ENCODE results near the gene RGS13. TPM values are rescaled to one million over a fixed set of nuclear protein-coding genes. Genes with fewer than 3 reads are reported as not detected.

RGS13 gene, protein sequence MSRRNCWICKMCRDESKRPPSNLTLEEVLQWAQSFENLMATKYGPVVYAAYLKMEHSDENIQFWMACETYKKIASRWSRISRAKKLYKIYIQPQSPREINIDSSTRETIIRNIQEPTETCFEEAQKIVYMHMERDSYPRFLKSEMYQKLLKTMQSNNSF
- not detected for total RNA-seq

DNA sequence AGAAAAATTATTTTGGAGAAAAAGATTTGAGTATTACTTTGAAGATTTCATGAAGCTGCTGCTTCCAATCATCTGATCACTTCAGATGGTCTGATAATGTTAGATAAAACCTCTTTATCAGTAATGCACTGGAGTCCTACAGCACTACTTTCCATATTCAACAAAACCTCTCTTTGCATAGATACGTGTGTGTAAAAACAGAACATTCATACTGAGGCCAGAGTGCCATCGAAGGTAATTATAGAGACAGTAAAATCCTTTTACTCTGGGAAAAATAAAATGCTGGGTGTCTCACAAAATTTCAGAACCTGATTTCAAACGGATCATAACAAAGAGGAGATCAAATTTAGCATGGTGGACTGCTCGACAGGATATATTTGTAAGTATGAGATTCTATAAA, at the start of gene RGS13:
Gene RGS13 (plus strand): TSS at position 209 of the 400 bp plus-strand sequence. CDS start 8,188 bp downstream, outside the sequence.

Other genes with a start within 250 kb of the RGS13 start
- 12.6 TPM for gene RGS1, start 60.4 kb upstream of the RGS13 start, total RNA-seq
- gene RGS2, start 172.9 kb downstream of the RGS13 start, total RNA-seq = 46.0 TPM

Data from metanephros (tissue), 1 donor.